Sigmoid colon (tissue), 4 donors: ENCODE data around the gene LRRC55.

Source experiments
- CTCF ChIP-seq, 4 experiments: fragments of 450-650 bp in 3 of 4; fragments of 200-600 bp in 1 of 4; IDR thresholded peaks; one replicate each; pipeline ENCODE4 v1.5.1; 2016 to 2019; ENCODE audit warnings: antibody characterized with exemption in 4 of 4, mild to moderate bottlenecking in 3 of 4, moderate library complexity in 2 of 4
- EP300 ChIP-seq, 4 donors: sonication (generic); formaldehyde crosslinking; IDR thresholded peaks; one replicate each; pipeline ENCODE4 v1.6.1; 2017; ENCODE audit warnings: antibody characterized with exemption in 4 of 4
- POLR2AphosphoS5 ChIP-seq, 4 donors: sonication (generic); formaldehyde crosslinking; IDR thresholded peaks; one replicate each; pipeline ENCODE4 v1.6.1; 2017; ENCODE audit warnings: antibody characterized with exemption in 4 of 4

GRCh38 chr11:57228600-57228999, 46.8 kb downstream of the LRRC55 start:
- TF ChIP-seq CTCF (IDR thresholded peaks at IDR 0.05) (no peak), POLR2AphosphoS5 (IDR thresholded peaks at IDR 0.05) (no peak), EP300 (IDR thresholded peaks at IDR 0.05) (no peak)
